Parathyroid adenoma (tissue), 2 donors: ENCODE results near the gene SEMA7A.

Experiments used
- H2AFZ ChIP-seq: fragments of 300-600 bp; sonication (generic); one replicate; pipeline ENCODE4 v1.7.0; 2017; ENCODE audit warnings: antibody characterized with exemption, mild to moderate bottlenecking
- H3K27ac ChIP-seq: fragments of 300-600 bp; sonication (generic); one replicate; pipeline ENCODE4 v1.7.0; 2017
- H3K27me3 ChIP-seq: fragments of 300-600 bp; sonication (generic); one replicate; pipeline ENCODE4 v1.7.0; 2017; ENCODE audit warnings: low read length; ENCODE audit not compliant: control insufficient read depth, insufficient read depth
- H3K36me3 ChIP-seq: fragments of 300-600 bp; sonication (generic); one replicate; pipeline ENCODE4 v1.7.0; 2017; ENCODE audit warnings: low read length; ENCODE audit not compliant: control insufficient read depth, insufficient read depth
- H3K4me1 ChIP-seq: fragments of 300-600 bp; sonication (generic); one replicate; pipeline ENCODE4 v1.7.0; 2017; ENCODE audit warnings: control low read depth
- H3K4me2 ChIP-seq: fragments of 300-600 bp; sonication (generic); one replicate; pipeline ENCODE4 v1.7.0; 2017; ENCODE audit warnings: low read length
- H3K4me3 ChIP-seq: fragments of 300-600 bp; sonication (generic); one replicate; pipeline ENCODE4 v1.7.0; 2017; ENCODE audit warnings: low read depth, low read length
- H3K79me2 ChIP-seq: fragments of 300-600 bp; sonication (generic); one replicate; pipeline ENCODE4 v1.7.0; 2017; ENCODE audit warnings: control low read depth
- H3K9ac ChIP-seq: fragments of 300-600 bp; sonication (generic); one replicate; pipeline ENCODE4 v1.7.0; 2017; ENCODE audit warnings: mild to moderate bottlenecking
- H3K9me3 ChIP-seq: fragments of 300-600 bp; sonication (generic); one replicate; pipeline ENCODE4 v1.7.0; 2017; ENCODE audit warnings: low read length; ENCODE audit not compliant: control insufficient read depth
- CTCF ChIP-seq: fragments of 300-600 bp; sonication (generic); IDR thresholded peaks from one replicate; pipeline ENCODE4 v1.7.0; 2017; ENCODE audit warnings: antibody characterized with exemption, mild to moderate bottlenecking
- donor health status: primary hyperparathyroidism.

The SEMA7A gene

GRCh38 chr15:74400915-74401757, 32.6 kb downstream of the SEMA7A start:
- Histone ChIP-seq H3K9me3 (no peaks in the 10 kb centered on the region), H3K27me3 (no peaks in the 10 kb centered on the region), H3K4me1 (no peaks in the 10 kb centered on the region), H2AFZ (no peak overlapping the region), H3K27ac (no peak overlapping the region), H3K4me2 (no peak overlapping the region), H3K4me3 (no peak overlapping the region), H3K36me3 (no peaks in the 10 kb centered on the region), H3K79me2 (no peaks in the 10 kb centered on the region), H3K9ac (no peak overlapping the region)
- TF ChIP-seq CTCF: no peak

GRCh38 chr15:74400313-74400860, 33.4 kb downstream of the SEMA7A start:
- no peak overlapping the region for H3K27ac ChIP-seq
- no peaks in the 10 kb centered on the region for H3K4me1 ChIP-seq
- no peak for TF ChIP-seq CTCF

GRCh38 chr15:74399511-74400312, 34.0 kb downstream of the SEMA7A start:
- Histone ChIP-seq H3K79me2 (no peaks in the 10 kb centered on the region), H3K36me3 (no peaks in the 10 kb centered on the region), H3K27me3 (no peaks in the 10 kb centered on the region), H2AFZ (no peak overlapping the region), H3K9ac (no peak overlapping the region), H3K9me3 (no peaks in the 10 kb centered on the region), H3K4me2 (no peak overlapping the region), H3K4me3 (no peak overlapping the region), H3K4me1 (no peaks in the 10 kb centered on the region), H3K27ac (no peak overlapping the region)
- no peak for TF ChIP-seq CTCF

More at GRCh38 chr15:74400313-74400860, 33.4 kb downstream of the SEMA7A start:
- Histone ChIP-seq H3K36me3 (no peaks in the 10 kb centered on the region), H2AFZ (no peak overlapping the region), H3K4me2 (no peak overlapping the region), H3K79me2 (no peaks in the 10 kb centered on the region), H3K27me3 (no peaks in the 10 kb centered on the region), H3K9ac (no peak overlapping the region), H3K9me3 (no peaks in the 10 kb centered on the region), H3K4me3 (no peak overlapping the region)

- no peak overlapping the region for H3K4me2 ChIP-seq
- no peaks in the 10 kb centered on the region for H3K36me3 ChIP-seq
- H3K27ac ChIP-seq: no peak overlapping the region
- no peak overlapping the region for H2AFZ ChIP-seq
- H3K9ac ChIP-seq: no peak overlapping the region
- no peak overlapping the region for H3K4me3 ChIP-seq
- H3K9me3 ChIP-seq: no peaks in the 10 kb centered on the region
- H3K4me1 ChIP-seq: no peaks in the 10 kb centered on the region
- no peaks in the 10 kb centered on the region for H3K27me3 ChIP-seq
- H3K79me2 ChIP-seq: no peaks in the 10 kb centered on the region
- no peak for TF ChIP-seq CTCF
These were observed 34.7 kb downstream of the SEMA7A start for GRCh38 chr15:74399100-74399499.
